ENCODE data around the gene FZD2.

The FZD2 gene

GRCh38 chr17:44598329-44598728 lies 41.0 kb downstream of the FZD2 start:
- H3K9me3 ChIP-seq (ENCODE audit: control insufficient read depth, insufficient read depth, low read length): no peaks in the 10 kb centered on the region
- H3K4me2 ChIP-seq (ENCODE audit: low read length): no peak overlapping the region
- H4K20me1 ChIP-seq (ENCODE audit: control insufficient read depth, insufficient read depth, low read depth, low read length): no peaks in the 10 kb centered on the region
- H3K79me2 ChIP-seq (ENCODE audit: control insufficient read depth, low read length): no peaks in the 10 kb centered on the region
- no peaks in the 10 kb centered on the region for H3F3A ChIP-seq (ENCODE audit: control insufficient read depth, insufficient read depth)
- peaks cover 17% of the 10 kb centered on the region for H3K27me3 ChIP-seq (ENCODE audit: control insufficient read depth, low read length)
- H3K4me1 ChIP-seq (ENCODE audit: control insufficient read depth, low read length): no peaks in the 10 kb centered on the region
- TF ChIP-seq EZH2phosphoT487 (IDR thresholded peaks at IDR 0.05; ENCODE audit: borderline replicate concordance, low read length) (no peak), CTCF (IDR thresholded peaks at IDR 0.05; ENCODE audit: low read depth, low read length, poor library complexity, severe bottlenecking) (no peak)
- H3K9me2 ChIP-seq (replicated peaks; ENCODE audit: control insufficient read depth, low read length): no peaks in the 10 kb centered on the region
- no peaks in the 10 kb centered on the region for H3K36me3 ChIP-seq (ENCODE audit: control insufficient read depth, low read length)
- H3K4me3 ChIP-seq (ENCODE audit: low read length): no peak overlapping the region
- no peak overlapping the region for H3K27ac ChIP-seq (ENCODE audit: low read depth, low read length)

- Histone ChIP-seq H3K27me3 (ENCODE audit: control insufficient read depth, low read length) (peaks cover 17% of the 10 kb centered on the region), H3K9me3 (ENCODE audit: control insufficient read depth, insufficient read depth, low read length) (no peaks in the 10 kb centered on the region), H3K79me2 (ENCODE audit: control insufficient read depth, low read length) (no peaks in the 10 kb centered on the region), H3K36me3 (ENCODE audit: control insufficient read depth, low read length) (no peaks in the 10 kb centered on the region), H3K4me3 (ENCODE audit: low read length) (no peak overlapping the region), H3K27ac (ENCODE audit: low read depth, low read length) (no peak overlapping the region), H3F3A (ENCODE audit: control insufficient read depth, insufficient read depth) (no peaks in the 10 kb centered on the region), H3K9me2 (replicated peaks; ENCODE audit: control insufficient read depth, low read length) (no peaks in the 10 kb centered on the region), H3K4me1 (ENCODE audit: control insufficient read depth, low read length) (no peaks in the 10 kb centered on the region), H3K4me2 (ENCODE audit: low read length) (no peak overlapping the region), H4K20me1 (ENCODE audit: control insufficient read depth, insufficient read depth, low read depth, low read length) (no peaks in the 10 kb centered on the region)
- TF ChIP-seq CTCF (IDR thresholded peaks at IDR 0.05; ENCODE audit: low read depth, low read length, poor library complexity, severe bottlenecking) (no peak), EZH2phosphoT487 (IDR thresholded peaks at IDR 0.05; ENCODE audit: borderline replicate concordance, low read length) (no peak)
Measured at GRCh38 chr17:44598932-44599297, 41.6 kb downstream of the FZD2 start.

GRCh38 chr17:44599298-44600175 lies 42.3 kb downstream of the FZD2 start:
- no peaks in the 10 kb centered on the region for H3K36me3 ChIP-seq (ENCODE audit: control insufficient read depth, low read length)
- H3K4me1 ChIP-seq (ENCODE audit: control insufficient read depth, low read length): no peaks in the 10 kb centered on the region
- no peak overlapping the region for H3K4me2 ChIP-seq (ENCODE audit: low read length)
- no peaks in the 10 kb centered on the region for H4K20me1 ChIP-seq (ENCODE audit: control insufficient read depth, insufficient read depth, low read depth, low read length)
- peaks cover 20% of the 10 kb centered on the region for H3K27me3 ChIP-seq (ENCODE audit: control insufficient read depth, low read length)
- H3K4me3 ChIP-seq (ENCODE audit: low read length): no peak overlapping the region
- no peak overlapping the region for H3K27ac ChIP-seq (ENCODE audit: low read depth, low read length)
- H3F3A ChIP-seq (ENCODE audit: control insufficient read depth, insufficient read depth): no peaks in the 10 kb centered on the region
- no peak for TF ChIP-seq EZH2phosphoT487 (IDR thresholded peaks at IDR 0.05; ENCODE audit: borderline replicate concordance, low read length)
- no peak for TF ChIP-seq CTCF (IDR thresholded peaks at IDR 0.05; ENCODE audit: low read depth, low read length, poor library complexity, severe bottlenecking)
- H3K9me3 ChIP-seq (ENCODE audit: control insufficient read depth, insufficient read depth, low read length): no peaks in the 10 kb centered on the region
- no peaks in the 10 kb centered on the region for H3K79me2 ChIP-seq (ENCODE audit: control insufficient read depth, low read length)
- H3K9me2 ChIP-seq (replicated peaks; ENCODE audit: control insufficient read depth, low read length): no peaks in the 10 kb centered on the region
